Measurements from ENCODE around the gene LIPE. TPM values are rescaled to one million over a fixed set of nuclear protein-coding genes. Genes with fewer than 3 reads are reported as not detected.

LIPE gene
- total and polyA plus RNA-seq, 2 experiments from 2014 or later = 5.8 to 10.9 TPM

- H3F3A ChIP-seq (replicated peaks; ENCODE audit: low read depth) = no peaks in the 10 kb centered on the region
- Mint-ChIP-seq H3K27ac (no peak overlapping the region), H3K27me3 (ENCODE audit: insufficient read depth, low read depth, poor library complexity) (peaks cover 13% of the 10 kb centered on the region), H3K4me1 (peaks cover 20% of the 10 kb centered on the region), H3K4me3 (no peak overlapping the region; the same call in 2 of the 3 replicates), H3K36me3 (ENCODE audit: low read depth) (peaks cover 18% of the 10 kb centered on the region), H3K9me3 (peaks cover 3% of the 10 kb centered on the region; the same call in 2 of the 3 replicates)
- H2AFZ ChIP-seq = no peak overlapping the region
- ATAC-seq (no peak), DNase-seq (ENCODE audit: low spot score) (no peak)
- no peaks in the 10 kb centered on the region for H4K20me1 ChIP-seq (replicated peaks; ENCODE audit: insufficient read depth)
- H3K9me2 ChIP-seq (ENCODE audit: insufficient read depth) = no peaks in the 10 kb centered on the region
- H3K4me2 ChIP-seq = no peak overlapping the region
- no peak overlapping the region for H3K4me3 ChIP-seq
- H3K27ac ChIP-seq (ENCODE audit: low read depth) = no peak overlapping the region
- no peaks in the 10 kb centered on the region; the same call in 1 of the 2 replicates for H3K4me1 ChIP-seq (ENCODE audit: insufficient read depth)
- H3K79me2 ChIP-seq (replicated peaks; ENCODE audit: insufficient read depth) = no peaks in the 10 kb centered on the region
- TF ChIP-seq POLR2AphosphoS5 (IDR thresholded peaks at IDR 0.05; ENCODE audit: low read depth) = no peak
- no peak for TF ChIP-seq NANOG (IDR thresholded peaks at IDR 0.05; ENCODE audit: borderline replicate concordance)
- no peak for TF ChIP-seq CTCF (conservative IDR thresholded peaks at IDR 0.05; ENCODE audit: low read depth in 2 of 2)
- TF ChIP-seq ZNF114 (CRISPR knock-in tag; IDR thresholded peaks at IDR 0.05) = no peak
- no peak for TF ChIP-seq EZH2 (IDR thresholded peaks at IDR 0.05; ENCODE audit: low read depth, unreplicated experiment)
- TF ChIP-seq ZNF331 (CRISPR knock-in tag; IDR thresholded peaks at IDR 0.05; ENCODE audit: low read depth) = no peak
- TF ChIP-seq REST (IDR thresholded peaks at IDR 0.05; ENCODE audit: unreplicated experiment) = no peak
- no peak for TF ChIP-seq CREB1 (CRISPR knock-in tag; IDR thresholded peaks at IDR 0.05; ENCODE audit: low read depth)
- no peak for TF ChIP-seq STAT1 (IDR thresholded peaks at IDR 0.05; ENCODE audit: unreplicated experiment)
- H3K27me3 ChIP-seq (ENCODE audit: insufficient read depth) = no peaks in the 10 kb centered on the region
- no peaks in the 10 kb centered on the region for H3K36me3 ChIP-seq (ENCODE audit: insufficient read depth)
Observed at GRCh38 chr19:42357290-42357689, 69.9 kb downstream of the LIPE start.

- Histone ChIP-seq H3K36me3 (ENCODE audit: insufficient read depth) (no peaks in the 10 kb centered on the region), H4K20me1 (replicated peaks; ENCODE audit: insufficient read depth) (no peaks in the 10 kb centered on the region), H3K4me1 (ENCODE audit: insufficient read depth) (no peaks in the 10 kb centered on the region; the same call in 1 of the 2 replicates), H3K9me2 (ENCODE audit: insufficient read depth) (no peaks in the 10 kb centered on the region), H3K4me2 (no peak overlapping the region), H3F3A (replicated peaks; ENCODE audit: low read depth) (no peaks in the 10 kb centered on the region), H3K27ac (ENCODE audit: low read depth) (no peak overlapping the region), H3K79me2 (replicated peaks; ENCODE audit: insufficient read depth) (no peaks in the 10 kb centered on the region), H3K4me3 (no peak overlapping the region), H3K27me3 (ENCODE audit: insufficient read depth) (no peaks in the 10 kb centered on the region), H2AFZ (no peak overlapping the region)
- Mint-ChIP-seq H3K9me3 (peaks cover 3% of the 10 kb centered on the region; the same call in 2 of the 3 replicates), H3K36me3 (ENCODE audit: low read depth) (peaks cover 21% of the 10 kb centered on the region), H3K27ac (no peak overlapping the region), H3K27me3 (ENCODE audit: insufficient read depth, low read depth, poor library complexity) (peaks cover 13% of the 10 kb centered on the region), H3K4me3 (no peak overlapping the region), H3K4me1 (peaks cover 21% of the 10 kb centered on the region)
- DNase-seq (ENCODE audit: low spot score) (no peak), ATAC-seq (no peak)
- TF ChIP-seq ETS1 (IDR thresholded peaks at IDR 0.05) = no peak
Observed at GRCh38 chr19:42356686-42357085, 70.5 kb downstream of the LIPE start.

Data from GM23338 (cell line).